Activated T-cell treated with anti-CD3 and anti-CD28 coated beads for 24 hours (primary cell): Measurements from ENCODE around the gene HERC2.
"Not testable (repeated sequence)": the region's sequence is repeated elsewhere in the genome, so short reads cannot be mapped to it uniquely, and the experiment has no call there.

Source experiments
- DNase-seq: peaks from one replicate; pipeline ENCODE4 v3.0.0-alpha.2; 2020; ENCODE audit warnings: low read depth

HERC2 gene

DNA sequence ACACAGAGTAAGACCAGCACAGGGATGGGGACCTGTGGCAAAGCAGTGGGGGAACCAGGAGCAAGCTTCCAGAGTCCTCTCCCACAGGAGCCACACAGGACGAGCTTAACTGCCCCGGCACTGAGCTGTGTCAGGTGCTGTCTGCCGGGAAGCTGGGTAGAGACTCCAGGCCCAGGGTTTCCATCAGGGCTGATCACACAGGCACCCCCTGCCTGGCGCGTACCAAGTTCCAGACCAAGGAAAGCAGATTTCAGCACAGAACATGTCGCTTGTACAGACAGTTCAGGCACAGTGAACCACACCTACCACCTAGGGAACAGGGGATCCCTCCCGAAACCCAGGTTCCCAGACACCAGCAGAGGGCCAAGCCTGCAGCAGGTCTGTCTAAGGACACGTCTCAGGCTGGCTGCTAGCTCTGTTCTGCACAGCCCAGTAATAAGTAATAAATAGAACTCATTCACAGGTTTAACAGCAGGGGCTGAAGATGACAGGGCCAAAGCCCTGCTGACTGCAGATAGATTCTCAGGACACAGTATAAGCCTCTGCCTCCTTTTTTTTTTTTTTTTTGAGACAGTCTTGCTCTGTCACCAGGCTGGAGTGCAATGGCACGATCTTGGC lies 192.6 kb downstream of the HERC2 start:
- no peak for DNase-seq

DNA sequence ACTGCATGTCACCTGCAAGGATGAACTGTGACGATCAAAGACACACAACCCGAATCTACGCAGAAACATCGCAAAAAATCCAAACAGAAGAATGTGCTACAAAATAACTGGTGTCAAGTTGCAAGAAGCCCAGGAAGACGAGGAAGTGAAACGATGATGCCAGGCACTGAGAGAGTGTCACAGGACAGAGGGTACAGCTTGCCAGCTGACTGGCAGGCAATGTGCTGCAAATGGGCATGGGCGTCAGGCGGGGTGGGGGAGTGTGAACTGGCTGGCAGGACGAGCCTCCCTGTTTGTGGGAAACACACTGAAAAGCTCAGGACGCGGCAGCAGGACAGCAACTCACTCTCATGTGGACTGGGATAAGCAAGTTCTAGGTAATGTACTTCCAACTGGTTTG lies 193.9 kb downstream of the HERC2 start:
- no peak for DNase-seq

DNA sequence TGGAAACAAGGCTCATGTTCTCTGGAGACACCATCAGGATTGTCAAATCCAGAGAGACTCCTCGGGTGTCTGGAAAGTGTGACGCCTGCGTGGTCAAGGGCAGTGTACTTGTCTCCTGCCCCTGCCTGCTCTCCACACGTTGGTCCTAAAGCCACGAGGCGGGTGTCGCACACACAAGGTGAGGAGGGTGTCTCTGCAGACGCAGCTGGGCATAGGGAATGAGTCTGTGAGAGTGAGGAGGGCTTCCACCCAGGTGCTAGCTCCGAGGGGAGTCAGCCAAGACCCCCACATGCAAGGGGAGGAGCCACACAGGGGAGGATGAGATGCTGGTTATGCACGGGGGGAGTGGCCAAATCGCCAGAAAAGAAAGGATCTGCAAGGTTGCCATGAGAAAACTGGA lies 194.9 kb downstream of the HERC2 start:
- no peak for DNase-seq

DNA sequence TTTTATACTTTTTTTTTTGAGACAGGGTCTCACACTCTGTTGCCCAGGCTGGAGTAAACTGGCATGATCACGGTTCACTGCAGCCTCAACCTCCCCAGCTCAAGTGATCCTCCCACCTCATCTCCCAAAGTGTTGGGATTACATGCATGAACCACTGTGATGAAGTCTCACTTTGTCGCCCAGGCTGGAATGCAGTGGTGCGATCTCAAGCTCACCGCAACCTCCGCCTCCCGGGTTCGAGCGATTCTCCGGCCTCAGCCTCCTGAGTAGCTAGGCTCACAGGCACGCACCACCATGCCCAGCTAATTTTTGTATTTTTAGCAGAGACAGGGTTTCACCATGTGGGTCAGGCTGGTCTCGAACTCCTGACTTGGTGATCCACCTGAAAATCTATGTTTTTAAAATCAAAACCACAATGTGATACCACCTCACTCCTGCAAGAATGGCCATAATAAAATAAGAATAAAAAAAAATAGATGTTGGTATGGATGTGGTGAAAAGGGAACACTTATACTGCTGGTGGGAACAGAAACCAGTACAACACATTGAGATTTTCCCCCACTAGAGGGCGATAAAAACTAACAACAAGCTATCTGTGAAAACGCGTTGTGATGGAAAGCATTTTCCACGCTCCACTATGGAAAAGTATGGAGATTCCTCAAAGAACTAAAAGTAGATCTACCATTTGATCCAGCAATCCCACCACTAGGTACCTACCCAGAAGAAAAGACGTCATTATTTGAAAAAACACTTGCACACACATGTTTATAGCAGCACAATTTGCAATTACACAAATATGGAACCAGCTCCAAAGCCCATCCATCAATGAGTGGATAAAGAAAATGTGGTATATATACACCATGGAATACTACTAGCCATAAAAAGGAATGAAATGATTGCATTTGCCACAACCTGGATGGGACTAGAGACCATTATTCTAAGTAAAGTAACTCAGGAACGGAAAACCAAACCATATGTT lies 196.0 kb downstream of the HERC2 start:
- no peak for DNase-seq

DNA sequence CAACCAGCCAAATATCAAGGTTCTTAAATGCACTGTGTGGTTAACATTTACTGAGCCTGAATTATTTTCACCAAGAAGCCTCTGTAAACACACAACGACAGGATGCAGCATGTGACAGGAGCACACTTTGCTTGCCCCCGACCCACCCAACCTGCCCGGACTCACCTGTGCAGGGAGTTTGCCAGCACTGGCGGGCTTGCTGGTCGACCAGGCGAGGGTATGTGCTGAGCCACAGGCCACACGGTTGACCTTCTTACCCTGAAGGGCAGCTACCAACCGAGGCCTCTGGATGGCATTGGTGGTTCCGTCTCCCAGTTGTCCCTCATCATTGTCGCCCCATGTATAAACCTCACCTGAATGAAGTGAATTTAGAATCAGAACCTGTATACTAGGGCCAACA lies 197.1 kb downstream of the HERC2 start:
- no peak for DNase-seq

DNA sequence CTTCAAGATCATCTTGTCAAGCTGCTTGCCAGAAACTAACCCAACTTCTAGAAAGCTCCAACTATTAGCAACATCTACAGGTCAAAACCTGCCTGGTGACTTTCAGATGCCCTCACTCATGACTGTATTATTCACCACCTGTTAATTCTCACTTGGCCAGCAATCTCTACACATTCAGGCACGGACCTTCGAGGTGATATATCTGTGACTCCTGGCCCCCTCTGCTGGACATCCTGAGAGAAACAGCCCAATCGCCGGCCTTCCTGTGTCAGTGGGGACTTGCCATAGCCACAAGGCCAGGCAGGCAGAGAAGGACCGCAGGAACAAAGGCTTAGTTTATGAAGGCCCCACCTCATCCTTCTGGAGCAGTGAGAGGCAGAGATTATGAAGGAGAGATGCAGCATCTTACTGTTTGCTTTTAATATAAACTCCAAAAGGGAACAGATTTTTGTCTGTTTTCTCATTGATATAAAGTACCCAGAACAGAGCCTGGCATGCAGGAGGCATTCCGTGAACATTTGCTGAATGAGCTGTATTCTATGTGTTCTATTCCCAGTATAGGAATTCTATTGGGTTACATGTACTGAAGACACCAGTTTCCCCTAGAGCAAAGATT lies 198.5 kb downstream of the HERC2 start:
- no peak for DNase-seq

DNA sequence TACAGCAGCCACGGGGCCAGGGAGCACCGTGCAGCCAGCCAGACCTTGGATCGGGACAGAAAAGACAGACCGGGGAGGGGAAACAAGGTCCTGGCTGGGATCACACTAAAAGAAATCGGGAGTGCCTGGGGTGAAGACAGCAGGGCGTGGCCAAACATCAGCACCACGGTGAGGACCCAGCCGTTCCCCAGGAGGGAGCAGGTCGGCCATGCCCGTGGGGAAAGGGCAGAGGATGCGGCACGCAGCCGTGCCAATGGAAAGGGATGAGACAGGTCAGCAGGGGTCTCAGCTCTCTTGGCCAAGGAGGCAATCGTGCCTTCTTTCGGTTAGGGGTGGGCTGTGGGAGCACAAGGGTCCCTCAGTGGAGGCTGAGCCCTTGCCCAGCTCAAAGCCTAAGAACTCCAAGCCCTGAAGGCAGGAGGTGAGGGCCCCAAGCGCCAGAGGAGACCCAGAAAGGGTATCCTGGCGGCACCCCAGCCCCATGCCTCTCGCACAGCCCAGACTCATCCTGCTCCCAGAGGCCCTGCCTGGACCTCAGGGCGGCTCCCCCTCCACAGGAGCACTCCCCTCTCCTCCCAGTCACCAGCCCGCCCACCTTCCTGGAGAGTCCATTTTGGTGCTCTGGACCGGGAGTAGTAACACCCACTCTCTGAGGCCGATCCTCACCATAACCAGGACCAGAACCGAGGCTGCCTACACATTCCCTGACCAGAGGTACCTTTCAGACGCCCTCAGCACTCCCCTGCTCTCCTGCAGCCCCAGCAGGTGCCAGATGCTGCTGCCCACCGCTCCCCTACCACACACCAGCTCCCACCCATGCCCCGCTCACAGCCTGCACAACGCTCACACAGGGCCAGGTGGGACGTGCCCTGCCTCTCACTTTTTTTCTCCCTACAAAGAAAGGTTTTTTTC lies 199.7 kb downstream of the HERC2 start:
- DNase-seq: no peak

DNA sequence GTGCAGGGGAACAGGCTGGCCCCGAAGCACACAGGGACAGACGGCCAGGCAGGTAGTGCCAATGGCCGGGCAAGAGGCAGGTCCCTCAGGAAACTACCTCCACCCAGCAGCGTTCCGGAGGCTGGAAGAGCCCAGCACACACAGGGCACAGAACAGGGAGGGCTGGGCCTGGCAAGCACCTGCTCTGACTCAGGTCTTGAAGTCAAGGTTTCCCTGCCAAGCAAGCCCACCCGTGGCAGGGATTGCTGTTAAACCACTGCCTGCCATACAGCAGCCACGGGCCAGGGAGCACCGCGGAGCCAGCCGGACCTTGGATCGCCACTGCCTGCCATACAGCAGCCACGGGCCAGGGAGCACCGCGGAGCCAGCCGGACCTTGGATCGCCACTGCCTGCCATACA lies 200.4 kb downstream of the HERC2 start:
- DNase-seq: not testable (repeated sequence)

DNA sequence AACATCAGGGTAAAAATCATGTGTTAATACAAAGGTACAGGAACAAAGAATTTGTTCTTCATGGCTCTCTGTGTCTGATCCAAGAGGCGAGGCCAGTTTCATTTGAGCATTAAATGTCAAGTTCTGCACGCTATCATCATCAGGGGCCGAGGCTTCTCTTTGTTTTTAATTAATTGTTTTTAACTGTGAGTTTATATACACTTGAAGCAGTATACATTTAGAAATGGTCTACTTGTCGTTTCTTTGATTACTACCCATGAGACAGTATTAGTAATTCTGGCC lies 201.7 kb downstream of the HERC2 start:
- DNase-seq: no peak

DNA sequence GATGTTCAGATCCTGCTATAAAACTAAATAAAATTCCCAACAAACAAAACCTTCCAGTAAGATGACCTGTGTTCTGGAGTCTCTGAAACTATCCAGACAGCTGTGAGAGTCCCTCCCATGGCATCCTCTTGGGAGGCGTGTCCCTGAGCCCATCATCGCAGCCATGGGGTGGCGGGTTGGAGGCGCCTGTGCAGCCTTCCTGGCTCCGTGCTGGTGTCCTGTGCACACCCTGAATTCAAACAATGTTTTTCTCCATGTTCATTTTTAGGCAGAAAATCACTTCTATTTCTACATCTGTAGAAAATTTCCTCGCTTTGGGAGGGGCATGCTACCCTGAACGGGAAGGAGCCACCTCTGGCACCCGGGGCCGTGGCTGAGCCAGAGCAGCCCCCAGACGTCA lies 203.4 kb downstream of the HERC2 start:
- DNase-seq: no peak

DNA sequence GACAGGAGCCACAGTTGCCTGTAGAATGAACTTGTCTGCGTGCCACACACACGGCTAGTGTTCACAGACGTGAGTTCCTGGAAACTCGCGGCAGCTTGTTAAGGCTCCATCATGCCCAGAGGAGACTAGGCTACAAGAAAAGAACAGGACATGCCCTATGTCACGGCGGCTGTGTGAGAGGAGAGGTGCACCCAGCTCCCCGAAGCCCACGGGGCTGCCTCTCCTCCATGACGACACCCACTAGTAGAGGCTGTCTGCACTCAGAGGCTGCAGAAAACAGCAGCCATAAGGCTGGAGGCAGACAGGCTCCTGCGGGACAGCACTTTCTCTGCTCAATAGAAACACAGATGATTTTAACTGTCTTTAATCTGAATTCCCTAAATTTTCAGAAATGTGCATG lies 203.9 kb downstream of the HERC2 start:
- no peak for DNase-seq

DNA sequence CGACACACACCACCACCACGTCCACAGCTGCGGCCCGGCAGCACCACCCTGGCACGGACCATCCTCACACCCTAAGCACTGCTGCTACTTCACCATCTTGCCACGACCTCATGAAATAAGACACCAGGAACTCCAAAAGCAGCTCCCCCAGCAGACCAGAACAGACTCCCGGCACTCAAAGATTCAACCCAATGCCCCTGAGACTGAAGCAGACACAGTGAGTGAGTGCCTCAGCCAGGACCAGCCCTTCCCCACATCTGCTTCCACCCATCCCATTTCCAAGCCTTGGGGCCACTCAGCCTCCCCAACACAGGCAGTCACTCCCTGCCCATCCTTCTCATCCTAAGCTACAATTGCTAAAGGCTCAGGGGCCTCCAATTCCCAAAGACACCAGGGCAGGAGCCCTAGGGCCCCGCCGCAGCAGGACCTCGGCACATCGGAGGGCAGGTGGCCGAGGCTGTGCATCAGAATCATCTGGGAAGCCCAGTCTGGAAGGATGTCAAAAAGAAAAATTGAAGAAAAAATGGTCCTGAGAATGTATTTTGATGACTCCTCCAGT lies 204.5 kb downstream of the HERC2 start:
- no peak for DNase-seq

DNA sequence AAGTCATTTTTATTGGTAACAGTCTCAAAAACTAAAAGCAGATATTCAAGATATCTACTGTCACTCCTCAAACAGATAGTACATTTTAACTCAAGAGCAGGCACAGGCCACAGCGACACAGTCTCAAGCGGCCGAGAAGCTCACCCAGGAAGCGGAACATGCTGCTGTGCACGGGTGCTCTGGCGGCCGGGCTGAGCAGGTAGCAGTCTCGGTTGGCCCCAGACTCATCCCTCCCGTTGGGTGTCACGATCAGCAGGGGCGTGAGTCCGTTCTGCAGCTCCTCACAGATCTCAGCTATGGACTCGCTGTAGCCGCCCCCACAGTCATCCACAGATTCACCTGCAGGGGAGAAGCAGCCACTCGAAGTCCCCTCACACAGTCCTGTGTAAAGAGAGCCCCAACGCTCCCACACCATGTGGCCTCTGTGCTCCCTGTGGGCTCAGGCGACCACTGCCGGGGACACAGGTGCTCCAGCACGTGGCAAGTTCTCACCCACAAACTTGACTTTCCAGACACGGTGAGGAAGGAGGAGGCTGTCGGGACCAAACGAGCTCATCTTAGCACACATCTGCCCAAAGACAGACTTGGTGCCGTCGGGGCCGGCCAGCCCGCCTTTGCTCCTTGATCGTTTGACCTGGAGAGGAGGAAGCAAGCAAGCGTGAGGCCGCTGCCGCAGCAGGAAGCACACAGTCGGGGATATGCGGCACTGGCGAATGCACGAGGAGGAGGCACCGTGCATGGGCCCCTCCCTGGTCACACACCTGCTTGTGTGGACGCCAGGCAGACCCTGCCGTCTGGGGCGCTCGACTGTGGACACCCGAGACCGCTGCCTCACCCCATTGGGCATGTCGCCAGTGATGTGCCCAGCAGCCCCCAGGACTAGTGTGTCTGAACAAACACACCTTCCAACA lies 205.2 kb downstream of the HERC2 start:
- DNase-seq: no peak

DNA sequence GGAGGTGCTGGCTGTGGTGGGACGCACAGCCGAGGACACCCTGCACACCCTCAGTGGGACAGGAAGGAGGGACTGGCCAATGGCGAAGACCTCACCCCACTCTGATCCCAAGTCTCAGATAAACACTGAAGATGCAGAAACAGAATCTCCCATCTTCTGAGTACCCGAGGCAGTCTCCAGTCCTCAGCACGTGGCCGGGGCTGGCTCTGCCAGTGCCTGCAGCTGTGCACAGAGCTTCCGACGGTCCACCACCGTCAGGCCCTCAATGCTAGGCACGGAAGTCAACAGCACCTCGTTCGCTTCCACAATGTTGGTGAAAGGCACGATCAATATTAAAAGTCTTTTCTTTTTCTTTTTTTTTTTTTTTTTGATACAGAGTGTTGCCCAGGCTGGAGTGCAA lies 206.1 kb downstream of the HERC2 start:
- DNase-seq: no peak

DNA sequence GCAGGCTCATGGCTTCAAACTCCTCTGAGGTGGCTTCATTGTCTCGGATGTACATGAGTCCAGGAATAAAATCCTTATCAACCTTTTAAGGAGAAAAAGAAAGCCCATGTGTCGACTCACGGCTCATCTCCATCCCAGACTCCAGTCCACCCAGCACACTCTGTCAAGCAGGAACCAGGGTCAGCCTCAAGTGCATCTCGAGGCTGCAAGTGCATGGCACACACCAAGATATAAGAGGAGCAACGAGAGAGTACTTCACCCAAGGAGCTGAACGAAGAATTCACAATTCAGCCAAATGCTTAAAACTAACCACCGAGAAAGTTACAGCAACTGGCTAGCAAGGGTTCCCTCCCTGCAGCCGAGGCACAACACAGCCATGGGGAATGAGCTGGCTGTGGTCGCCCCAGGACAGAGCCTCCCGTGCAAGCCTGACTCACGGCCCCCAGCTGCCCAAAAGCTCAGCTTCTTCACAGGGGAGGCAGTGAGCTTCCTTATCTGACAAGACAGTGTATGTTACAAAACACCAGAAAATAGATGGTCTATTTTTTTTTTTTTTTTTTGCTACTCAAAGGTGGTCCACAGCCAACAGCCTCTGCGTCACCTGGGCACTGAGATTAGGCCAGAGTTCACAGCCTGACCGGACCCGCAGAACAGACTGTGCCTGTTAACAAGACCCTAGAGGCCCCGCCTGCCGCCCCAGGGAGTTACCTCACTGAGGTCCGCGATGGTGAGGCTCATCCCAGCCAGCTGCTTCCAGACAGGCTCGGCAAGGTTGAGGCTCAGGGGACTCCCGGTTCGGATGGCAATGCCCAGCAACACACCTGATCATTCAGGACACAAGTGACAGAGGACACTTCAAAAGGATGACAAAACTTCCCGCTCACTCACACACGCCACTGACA lies 207.0 kb downstream of the HERC2 start:
- no peak for DNase-seq

DNA sequence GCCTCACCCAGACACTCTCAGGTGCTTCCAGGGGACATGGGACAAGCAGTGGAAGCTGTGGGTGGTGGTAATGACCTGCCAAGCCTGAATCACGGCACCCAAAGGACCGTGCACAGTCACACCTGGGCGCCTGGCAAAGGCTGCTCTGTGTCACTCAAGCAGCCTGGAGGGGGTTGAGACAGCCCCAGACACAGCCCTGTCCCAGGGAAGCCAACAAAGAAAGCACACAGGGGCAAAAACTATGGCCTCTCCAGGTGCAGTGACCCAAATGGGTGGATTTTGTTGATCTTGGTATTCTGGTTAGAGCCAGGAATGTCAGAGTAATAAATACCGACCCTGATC lies 207.9 kb downstream of the HERC2 start:
- no peak for DNase-seq

DNA sequence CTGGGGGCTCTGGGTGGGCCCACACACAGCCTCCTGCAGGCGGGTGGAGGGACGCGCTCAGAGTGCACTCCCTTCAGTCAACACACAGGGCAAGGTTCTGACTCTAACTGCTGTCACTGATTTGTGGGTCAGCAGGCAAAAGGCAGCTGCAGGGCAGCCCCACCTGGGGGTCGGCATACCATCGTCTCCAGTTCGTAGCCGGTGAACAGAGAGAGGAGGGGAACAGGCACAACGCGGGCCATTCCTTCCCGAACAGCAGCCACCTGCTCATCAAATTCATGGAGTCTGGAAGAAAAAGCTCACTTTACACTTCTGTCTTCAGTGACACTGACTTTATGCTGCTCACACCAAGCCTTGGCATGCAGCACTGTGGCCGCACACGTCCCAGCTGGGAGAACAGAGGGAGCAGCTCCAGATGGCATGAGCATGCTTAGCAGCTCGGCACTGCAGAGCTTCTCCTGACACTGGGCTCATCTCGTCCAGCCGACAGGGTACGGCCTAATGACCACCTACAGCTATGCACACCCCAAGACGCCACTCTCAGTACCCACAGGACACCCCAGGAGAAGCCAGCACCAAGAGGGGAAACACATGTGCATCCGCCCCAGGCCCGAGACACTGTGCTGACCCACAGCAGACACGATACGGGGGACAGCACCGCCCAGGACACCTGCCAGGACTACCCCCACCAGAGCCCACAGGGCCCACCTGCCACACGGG lies 208.4 kb downstream of the HERC2 start:
- DNase-seq: no peak

DNA sequence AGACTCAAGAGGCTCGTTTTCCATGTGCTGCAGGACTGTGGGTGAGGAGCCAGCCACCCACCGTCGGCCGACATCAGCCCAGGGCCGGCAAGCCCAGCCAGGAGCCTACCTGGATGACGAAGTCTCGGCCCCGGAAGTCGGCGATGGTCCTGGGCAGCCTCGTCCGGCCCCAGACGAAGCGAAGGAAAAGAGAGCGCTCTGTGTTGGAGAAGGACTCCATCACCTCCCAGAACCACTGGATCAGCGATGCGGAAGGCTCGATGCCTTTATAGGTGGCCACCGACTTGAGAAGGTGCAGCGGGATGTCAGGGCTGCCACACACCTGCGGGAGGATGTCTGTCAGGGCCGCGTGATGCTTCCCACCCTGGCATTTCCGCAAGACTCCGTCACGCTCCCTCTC lies 209.0 kb downstream of the HERC2 start:
- DNase-seq: no peak

DNA sequence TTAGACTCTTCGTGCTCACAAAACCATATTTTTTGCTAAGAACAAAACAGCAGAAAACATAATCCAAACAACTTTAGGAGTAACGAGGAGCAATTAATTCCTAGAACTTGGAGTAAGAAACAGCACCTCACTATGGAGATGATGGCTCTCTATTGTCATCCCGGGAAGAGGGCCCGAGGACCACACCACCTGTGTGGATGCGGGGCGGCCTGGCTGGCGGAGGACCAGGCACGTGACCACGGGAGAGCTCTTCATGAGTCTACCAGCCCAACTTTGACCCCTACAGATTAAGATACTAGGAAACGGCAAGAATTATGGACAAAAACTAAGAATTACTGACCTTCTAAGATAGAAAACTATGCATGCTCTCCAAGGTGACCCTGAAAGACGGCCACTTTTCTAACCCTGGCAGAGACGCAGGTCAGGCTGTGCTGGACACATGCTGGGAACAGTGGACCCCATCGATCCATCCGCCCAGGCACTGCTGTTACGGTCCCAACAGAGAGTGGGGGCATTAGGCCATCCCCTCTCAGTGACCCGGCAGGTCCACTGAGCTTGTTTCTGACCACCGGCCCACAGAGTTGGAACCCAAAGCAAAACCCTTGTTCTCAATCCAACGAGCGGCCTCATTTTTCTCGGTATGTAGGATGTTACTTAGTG lies 209.7 kb downstream of the HERC2 start:
- DNase-seq: no peak
